GM12891 (cell line): Measurements from ENCODE around the gene LHX1.

ENCODE experiments used
- POLR2A ChIP-seq: IDR thresholded peaks from 2 replicates; pipeline ENCODE4 v1.6.1; 2011; ENCODE audit warnings: low read depth, low read length, control low read depth
- POLR2AphosphoS5 ChIP-seq: IDR thresholded peaks from 2 replicates; pipeline ENCODE4 v1.6.1; 2011; ENCODE audit warnings: low read depth, low read length, control low read depth
- TAF1 ChIP-seq: IDR thresholded peaks from 2 replicates; pipeline ENCODE4 v1.6.1; 2011; ENCODE audit warnings: low read depth, low read length, control low read depth

GRCh38 chr17:36930583-36930900, 6.7 kb upstream of the LHX1 start:
- no peak for TF ChIP-seq POLR2A
- TF ChIP-seq POLR2AphosphoS5 = no peak
- TF ChIP-seq TAF1 = no peak
